Measurements from ENCODE around the gene ANKAR.
"Not testable (repeated sequence)": the region's sequence is repeated elsewhere in the genome, so short reads cannot be mapped to it uniquely, and the experiment has no call there.

The ANKAR gene

GRCh38 chr2:189709501-189710221 is 35.2 kb downstream of the ANKAR start:
- TF ChIP-seq, protein P1, sequence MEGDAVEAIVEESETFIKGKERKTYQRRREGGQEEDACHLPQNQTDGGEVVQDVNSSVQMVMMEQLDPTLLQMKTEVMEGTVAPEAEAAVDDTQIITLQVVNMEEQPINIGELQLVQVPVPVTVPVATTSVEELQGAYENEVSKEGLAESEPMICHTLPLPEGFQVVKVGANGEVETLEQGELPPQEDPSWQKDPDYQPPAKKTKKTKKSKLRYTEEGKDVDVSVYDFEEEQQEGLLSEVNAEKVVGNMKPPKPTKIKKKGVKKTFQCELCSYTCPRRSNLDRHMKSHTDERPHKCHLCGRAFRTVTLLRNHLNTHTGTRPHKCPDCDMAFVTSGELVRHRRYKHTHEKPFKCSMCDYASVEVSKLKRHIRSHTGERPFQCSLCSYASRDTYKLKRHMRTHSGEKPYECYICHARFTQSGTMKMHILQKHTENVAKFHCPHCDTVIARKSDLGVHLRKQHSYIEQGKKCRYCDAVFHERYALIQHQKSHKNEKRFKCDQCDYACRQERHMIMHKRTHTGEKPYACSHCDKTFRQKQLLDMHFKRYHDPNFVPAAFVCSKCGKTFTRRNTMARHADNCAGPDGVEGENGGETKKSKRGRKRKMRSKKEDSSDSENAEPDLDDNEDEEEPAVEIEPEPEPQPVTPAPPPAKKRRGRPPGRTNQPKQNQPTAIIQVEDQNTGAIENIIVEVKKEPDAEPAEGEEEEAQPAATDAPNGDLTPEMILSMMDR (IDR thresholded peaks at IDR 0.05; ENCODE audit: low read depth, low read length, missing control alignments) = no peak
- DNase-seq (ENCODE audit: extremely low read depth, low read depth) = no peak
- no peak overlapping the region for H3K4me3 ChIP-seq (replicated peaks; ENCODE audit: low read depth, low read length)

GRCh38 chr2:189717593-189717992 is 43.1 kb downstream of the ANKAR start:
- not testable (repeated sequence) for DNase-seq (ENCODE audit: extremely low read depth, low read depth); H3K4me3 ChIP-seq (replicated peaks; ENCODE audit: low read depth, low read length)

DNA sequence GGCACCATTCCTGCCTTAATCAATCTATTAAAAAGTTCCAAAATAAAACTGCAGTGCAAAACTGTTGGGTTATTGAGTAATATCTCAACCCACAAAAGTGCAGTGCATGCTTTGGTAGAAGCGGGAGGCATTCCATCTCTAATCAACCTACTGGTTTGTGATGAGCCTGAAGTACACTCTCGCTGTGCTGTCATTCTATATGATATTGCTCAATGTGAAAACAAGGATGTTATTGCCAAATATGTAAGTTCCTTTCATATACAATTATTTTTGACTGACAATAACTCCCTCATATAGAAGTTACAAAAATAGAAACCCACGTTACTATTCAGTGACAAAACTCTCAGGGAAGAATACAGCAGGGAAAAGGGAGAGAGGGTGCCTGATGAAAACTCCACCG is 45.1 kb downstream of the ANKAR start:
- DNase-seq (ENCODE audit: extremely low read depth, low read depth) = no peak
- TF ChIP-seq, protein P1 (IDR thresholded peaks at IDR 0.05; ENCODE audit: low read depth, low read length, missing control alignments) = no peak
- no peak overlapping the region for H3K4me3 ChIP-seq (replicated peaks; ENCODE audit: low read depth, low read length)

DNA sequence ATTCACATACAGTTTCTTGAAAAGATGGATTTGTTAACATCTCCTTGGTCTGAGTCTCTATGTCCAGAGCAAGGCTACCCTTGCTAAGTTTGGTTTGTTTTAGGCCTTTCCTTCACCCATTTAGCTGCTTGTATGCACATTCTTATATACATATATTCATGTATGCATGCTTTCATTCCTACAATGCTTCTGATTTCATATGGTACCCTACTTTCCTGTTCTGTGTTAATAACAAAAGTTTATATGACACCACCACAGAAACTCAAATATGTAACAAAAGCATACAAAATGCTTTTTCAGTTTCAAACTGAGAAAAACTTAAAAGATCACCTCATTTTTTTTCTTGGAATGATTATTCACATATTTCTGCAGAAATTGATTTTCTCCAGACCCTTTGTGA is 48.7 kb downstream of the ANKAR start:
- TF ChIP-seq, protein P1 (IDR thresholded peaks at IDR 0.05; ENCODE audit: low read depth, low read length, missing control alignments) = no peak
- no peak overlapping the region for H3K4me3 ChIP-seq (replicated peaks; ENCODE audit: low read depth, low read length)
- no peak for DNase-seq (ENCODE audit: extremely low read depth, low read depth)

Measured in HFF-Myc (cell line).